B cell (primary cell): ENCODE measurements around the gene ARL11. TPM values are rescaled to one million over a fixed set of nuclear protein-coding genes. Genes with fewer than 3 reads are reported as not detected.

Experiments used
- ATAC-seq: fragments of 200-7000 bp; cut with Tn5 transposase; one replicate; pipeline ENCODE4 v1.10.0; 2021; ENCODE audit warnings: low read depth, mild to moderate bottlenecking, moderate number of reproducible peaks, moderate library complexity
- CTCF ChIA-PET: fragments of 350-600 bp; sonication (Branson Sonifier 250); formaldehyde crosslinking; loops from one replicate; lab custom pipeline; 2021; ENCODE audit warnings: antibody characterized with exemption, inconsistent platforms; lab: Charles Lee
- POLR2A ChIA-PET: fragments of 350-600 bp; sonication (Branson Sonifier 250); formaldehyde crosslinking; loops from one replicate; lab custom pipeline; 2021; ENCODE audit warnings: antibody characterized with exemption; lab: Charles Lee
- DNase-seq: peaks from one replicate; pipeline ENCODE4 v3.0.0; 2013
- H2AFZ ChIP-seq: 2 replicates; pipeline ENCODE4 v1.6.1; 2012; ENCODE audit warnings: mild to moderate bottlenecking, low read depth, low read length; ENCODE audit not compliant: insufficient read depth, poor library complexity, severe bottlenecking
- H3K27ac ChIP-seq, 2 donors: 1 replicate in 1 of 2; 2 replicates in 1 of 2; pipeline ENCODE4 v1.5.1; 2012 to 2013; ENCODE audit warnings: low read length in 2 of 2, mild to moderate bottlenecking in 2 of 2, moderate library complexity in 1 of 2
- H3K27me3 ChIP-seq, 4 experiments: fragments of 200-600 bp in 1 of 4; sonication (generic) in 1 of 4; replicated peaks in 1 of 4; 1 replicate in 2 of 4; 2 replicates in 2 of 4; pipeline versions ENCODE4 v1.6.1 to v1.7.0; 2013 to 2016; ENCODE audit warnings: low read length in 3 of 4, mild to moderate bottlenecking in 2 of 4, mixed read lengths in 1 of 4, moderate library complexity in 1 of 4; ENCODE audit not compliant: insufficient read depth in 4 of 4, control insufficient read depth in 3 of 4; ENCODE audit errors: control extremely low read depth in 1 of 4
- H3K36me3 ChIP-seq, 2 experiments: replicated peaks in 1 of 2; 1 replicate in 1 of 2; 2 replicates in 1 of 2; pipeline versions ENCODE4 v1.6.1 to v1.7.1; 2013; ENCODE audit warnings: low read length in 1 of 2; ENCODE audit not compliant: insufficient read depth in 2 of 2, control insufficient read depth in 1 of 2; ENCODE audit errors: control extremely low read depth in 1 of 2, extremely low read depth in 1 of 2
- H3K4me1 ChIP-seq, 2 donors: fragments of 200-600 bp in 1 of 2; sonication (generic) in 1 of 2; 1 replicate in 1 of 2; 2 replicates in 1 of 2; pipeline versions ENCODE4 v1.5.1 to v1.6.1; 2013 to 2017; ENCODE audit warnings: low read length in 2 of 2; ENCODE audit not compliant: control insufficient read depth in 2 of 2, insufficient read depth in 2 of 2
- H3K4me2 ChIP-seq: replicated peaks from 2 replicates; pipeline ENCODE3; 2012; ENCODE audit warnings: mild to moderate bottlenecking, low read depth, low read length; ENCODE audit not compliant: poor library complexity, severe bottlenecking
- H3K4me3 ChIP-seq, 5 experiments: fragments of 200-600 bp in 1 of 5; sonication (generic) in 1 of 5; 1 replicate in 3 of 5; 2 replicates in 2 of 5; pipeline versions ENCODE4 v1.5.1 to v1.7.0; 2011 to 2016; ENCODE audit warnings: low read length in 4 of 5, mild to moderate bottlenecking in 4 of 5, low read depth in 2 of 5, control low read depth in 1 of 5, moderate library complexity in 1 of 5; ENCODE audit not compliant: insufficient read depth in 1 of 5; ENCODE audit errors: control extremely low read depth in 1 of 5, extremely low read depth in 1 of 5
- H3K79me2 ChIP-seq: fragments of 200-600 bp; sonication (generic); one replicate; pipeline ENCODE4 v1.6.0; 2016; ENCODE audit warnings: low read length; ENCODE audit not compliant: control insufficient read depth, insufficient read depth
- H3K9ac ChIP-seq: fragments of 200-600 bp; sonication (generic); 2 replicates; pipeline ENCODE4 v1.6.1; 2017; ENCODE audit warnings: mild to moderate bottlenecking, low read length, moderate library complexity
- H3K9me3 ChIP-seq, 3 donors: one replicate each; pipeline versions ENCODE4 v1.6.1 to v1.7.1; 2013; ENCODE audit warnings: low read length in 2 of 3; ENCODE audit not compliant: control insufficient read depth in 2 of 3, insufficient read depth in 1 of 3; ENCODE audit errors: control extremely low read depth in 1 of 3
- H4K20me1 ChIP-seq: 2 replicates; pipeline ENCODE4 v1.6.0; 2012; ENCODE audit warnings: mild to moderate bottlenecking, low read length; ENCODE audit not compliant: insufficient read depth, control insufficient read depth, poor library complexity, severe bottlenecking
- H3K27ac Mint-ChIP-seq: one replicate; pipeline ENCODE4 v1.8.0; 2021; ENCODE audit warnings: mixed read lengths
- H3K27me3 Mint-ChIP-seq: one replicate; pipeline ENCODE4 v1.8.0; 2021; ENCODE audit warnings: mixed read lengths
- H3K4me1 Mint-ChIP-seq: one replicate; pipeline ENCODE4 v1.8.0; 2021; ENCODE audit warnings: mixed read lengths
- H3K4me3 Mint-ChIP-seq: one replicate; pipeline ENCODE4 v1.8.0; 2021; ENCODE audit warnings: mixed read lengths
- H3K9me3 Mint-ChIP-seq: one replicate; pipeline ENCODE4 v1.8.0; 2022; ENCODE audit warnings: mixed read lengths; ENCODE audit not compliant: insufficient read depth
- CTCF ChIP-seq: fragments of 200-600 bp; IDR thresholded peaks from one replicate; pipeline ENCODE4 v1.8.0; 2022; ENCODE audit warnings: antibody characterized with exemption, mild to moderate bottlenecking
- EZH2 ChIP-seq: IDR thresholded peaks from 2 replicates; pipeline ENCODE4 v1.6.1; 2012; ENCODE audit warnings: borderline replicate concordance, low read depth, mild to moderate bottlenecking, moderate library complexity, low read length; ENCODE audit not compliant: insufficient read depth, poor library complexity, severe bottlenecking
- WGBS: methylation state at CpG from one replicate; pipeline ENCODE4 v1.1.5; 2013; ENCODE audit warnings: missing lambda C conversion rate; ENCODE audit not compliant: insufficient coverage; 5-methylcytosine and 5-hydroxymethylcytosine counted together
- intact Hi-C: fragments of 100-400 bp; cut with micrococcal nuclease; formaldehyde crosslinking; loops from one replicate; pipeline ENCODE4 v1.10.0; 2022
- polyA plus RNA-seq: library from polyadenylated mRNA; depleted of rRNA; stranded (reverse); fragments of >200 nt; gene quantifications from 2 replicates; pipeline ENCODE4 v1.2.3, GENCODE V29; 2012
- total RNA-seq, 2 donors: library from RNA; stranded (reverse); fragments of 120-200 nt in 1 of 2; gene quantifications; 1 replicate in 1 of 2; 2 replicates in 1 of 2; pipeline versions ENCODE4 v1.2.3 to v1.2.4, GENCODE V29; 2013 to 2022

The ARL11 gene
- total and polyA plus RNA-seq, 2 donors (not counting 1 experiment from before 2014, with no cell fraction given): 5.8 to 21.4 TPM

GRCh38 chr13:49681842-49682435 is 53.6 kb downstream of the ARL11 start:
- TF ChIP-seq EZH2 (no peak), CTCF (no peak)
- no peaks in the 10 kb centered on the region for H4K20me1 ChIP-seq
- 97% methylated on average over 3 of the region's 4 CpGs for WGBS
- ChIA-PET POLR2A (no interaction called here), CTCF (interaction anchor here (2.0 kb wide), 1 partner anchor 9 kb away, joined by 5 read pairs; the partner anchor contains the start of gene EBPL)
- Mint-ChIP-seq H3K9me3 (no peaks in the 10 kb centered on the region), H3K27ac (no peak overlapping the region), H3K27me3 (no peaks in the 10 kb centered on the region), H3K4me3 (no peak overlapping the region), H3K4me1 (peaks cover 4% of the 10 kb centered on the region)
- intact Hi-C loops: no loop called here
- no peak overlapping the region for H2AFZ ChIP-seq
- no peaks in the 10 kb centered on the region for H3K27me3 ChIP-seq
- no peak overlapping the region for H3K27ac ChIP-seq
- ATAC-seq (no peak), DNase-seq (no peak)
- no peak overlapping the region for H3K4me3 ChIP-seq
- no peaks in the 10 kb centered on the region for H3K9me3 ChIP-seq
- no peaks in the 10 kb centered on the region for H3K36me3 ChIP-seq
- no peaks in the 10 kb centered on the region for H3K4me1 ChIP-seq
- H3K79me2 ChIP-seq: peaks cover 3% of the 10 kb centered on the region
- H3K9ac ChIP-seq: no peak overlapping the region
- H3K4me2 ChIP-seq: no peak overlapping the region

Other genes with a start within 250 kb of the ARL11 start
- gene CAB39L, start 184.4 kb upstream of the ARL11 start, total RNA-seq: 8.9 and 9.6 TPM in 2 replicates
- gene CAB39L, start 184.4 kb upstream of the ARL11 start, polyA plus RNA-seq: 1.5 and 1.9 TPM in 2 replicates
- gene SETDB2, start 184.2 kb upstream of the ARL11 start, total RNA-seq: 38.2 and 40.1 TPM in 2 replicates
- 12.0 and 16.6 TPM in 2 replicates for gene SETDB2, start 184.2 kb upstream of the ARL11 start, polyA plus RNA-seq
- gene PHF11, start 132.6 kb upstream of the ARL11 start, total RNA-seq: 176 and 181 TPM in 2 replicates
- gene PHF11, start 132.6 kb upstream of the ARL11 start, polyA plus RNA-seq: 79.0 and 95.6 TPM in 2 replicates
- gene RCBTB1, start 42.9 kb upstream of the ARL11 start, total RNA-seq: 35.2 and 42.1 TPM in 2 replicates
- gene RCBTB1, start 42.9 kb upstream of the ARL11 start, polyA plus RNA-seq: 10.7 and 25.1 TPM in 2 replicates
- 16.2 and 20.1 TPM in 2 replicates for gene EBPL, start 63.0 kb downstream of the ARL11 start, total RNA-seq
- 15.5 and 16.0 TPM in 2 replicates for gene EBPL, start 63.0 kb downstream of the ARL11 start, polyA plus RNA-seq
- gene KPNA3, start 164.2 kb downstream of the ARL11 start, total RNA-seq: 19.0 and 19.7 TPM in 2 replicates
- gene KPNA3, start 164.2 kb downstream of the ARL11 start, polyA plus RNA-seq: 7.8 and 10.7 TPM in 2 replicates